Stomach smooth muscle (tissue), 2 donors: ENCODE measurements around the gene SCAF8.

Experiments used
- H3K27ac ChIP-seq: one replicate; pipeline ENCODE4 v1.7.0; 2013; ENCODE audit warnings: mild to moderate bottlenecking, low read length, inconsistent platforms
- H3K27me3 ChIP-seq, 2 donors: one replicate each; pipeline ENCODE4 v1.7.0; 2013; ENCODE audit warnings: low read length in 2 of 2; ENCODE audit not compliant: insufficient read depth in 2 of 2, control insufficient read depth in 1 of 2
- H3K36me3 ChIP-seq, 2 donors: one replicate each; pipeline ENCODE4 v1.7.0; 2013; ENCODE audit warnings: low read length in 2 of 2; ENCODE audit not compliant: control insufficient read depth in 2 of 2, insufficient read depth in 2 of 2
- H3K4me1 ChIP-seq: one replicate; pipeline ENCODE4 v1.7.0; 2013; ENCODE audit warnings: low read length; ENCODE audit not compliant: control insufficient read depth, insufficient read depth
- H3K4me3 ChIP-seq, 2 donors: one replicate each; pipeline ENCODE4 v1.7.0; 2013; ENCODE audit warnings: low read length in 2 of 2
- H3K9ac ChIP-seq, 2 donors: one replicate each; pipeline ENCODE4 v1.7.0; 2013; ENCODE audit warnings: low read length in 2 of 2, mild to moderate bottlenecking in 1 of 2
- H3K9me3 ChIP-seq, 2 donors: one replicate each; pipeline ENCODE4 v1.7.0; 2013; ENCODE audit warnings: low read length in 2 of 2; ENCODE audit not compliant: control insufficient read depth in 2 of 2
- donor health status: healthy.
- donor health status: Pancreatic carcinoma.

Gene SCAF8

DNA sequence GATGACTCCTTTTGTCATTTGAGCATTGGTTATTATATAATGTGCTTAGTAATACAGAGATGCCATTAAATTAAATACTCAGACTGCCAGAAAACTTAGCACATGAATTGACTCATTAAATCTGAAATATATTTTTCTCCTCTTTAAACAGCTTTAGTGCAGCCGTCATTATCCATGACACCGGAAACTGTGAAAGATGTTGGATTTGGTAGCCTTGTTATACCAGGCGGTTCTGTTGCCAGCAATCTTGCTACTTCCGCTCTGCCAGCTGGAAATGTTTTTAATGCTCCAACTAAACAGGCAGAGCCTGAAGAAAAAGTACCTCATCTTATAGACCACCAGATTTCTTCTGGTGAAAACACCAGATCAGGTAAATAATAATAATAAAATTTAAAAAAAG is 97.6 kb downstream of the SCAF8 start:
- H3K9me3 ChIP-seq, result no peaks in the 10 kb centered on the region
- H3K4me1 ChIP-seq, result no peaks in the 10 kb centered on the region
- no peak overlapping the region for H3K27ac ChIP-seq
- H3K36me3 ChIP-seq, result peaks cover 14 to 28% of the 10 kb centered on the region in 2 donors
- no peak overlapping the region for H3K4me3 ChIP-seq
- no peak overlapping the region for H3K9ac ChIP-seq
- no peaks in the 10 kb centered on the region for H3K27me3 ChIP-seq

DNA sequence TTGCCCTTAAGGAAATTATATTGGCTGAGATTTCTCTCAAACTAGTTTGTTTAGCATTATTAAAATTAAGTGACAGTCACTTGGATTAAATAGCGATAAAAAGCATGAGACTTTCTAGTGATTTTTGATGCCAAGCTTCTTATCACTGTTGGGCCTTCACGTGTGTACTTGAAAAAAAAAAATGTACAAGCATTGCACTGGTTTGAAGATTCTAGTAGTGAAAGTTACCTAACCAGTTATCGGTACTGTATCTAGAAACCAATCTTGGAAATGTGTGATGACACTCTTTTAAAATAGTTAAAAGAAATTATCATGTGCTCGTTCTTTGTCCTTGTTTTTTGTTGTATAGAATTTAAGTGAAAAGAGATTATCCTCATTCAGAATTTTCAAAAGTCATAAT is 102.1 kb downstream of the SCAF8 start:
- Histone ChIP-seq H3K4me1 (no peaks in the 10 kb centered on the region), H3K4me3 (no peak overlapping the region), H3K27me3 (no peaks in the 10 kb centered on the region), H3K9ac (no peak overlapping the region), H3K9me3 (no peaks in the 10 kb centered on the region), H3K27ac (no peak overlapping the region), H3K36me3 (peaks cover 14 to 16% of the 10 kb centered on the region in 2 donors)

DNA sequence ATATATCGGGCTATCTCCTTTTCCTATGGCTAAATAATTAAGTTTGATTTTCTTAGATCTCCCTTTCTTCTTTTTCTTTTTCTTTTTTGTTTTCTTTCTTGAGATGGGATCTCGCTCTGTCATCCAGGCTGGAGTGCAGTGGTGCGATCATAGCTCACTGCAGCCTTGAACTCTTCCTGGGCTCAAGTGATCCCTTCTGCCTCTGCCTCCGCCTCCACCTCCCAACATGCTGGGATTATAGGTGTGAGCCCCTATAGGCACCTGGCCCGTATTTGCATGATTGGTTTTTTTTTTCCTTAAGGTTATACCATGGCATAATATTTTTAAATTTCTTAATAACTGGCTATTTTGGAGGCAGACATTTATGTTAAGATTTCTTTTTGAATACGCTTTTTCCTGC is 106.3 kb downstream of the SCAF8 start:
- no peaks in the 10 kb centered on the region for H3K9me3 ChIP-seq
- H3K4me3 ChIP-seq, result no peak overlapping the region
- H3K27me3 ChIP-seq, result no peaks in the 10 kb centered on the region
- H3K27ac ChIP-seq, result no peak overlapping the region
- H3K36me3 ChIP-seq, result peaks cover 0 to 2% of the 10 kb centered on the region in 2 donors
- no peak overlapping the region for H3K9ac ChIP-seq
- no peaks in the 10 kb centered on the region for H3K4me1 ChIP-seq

DNA sequence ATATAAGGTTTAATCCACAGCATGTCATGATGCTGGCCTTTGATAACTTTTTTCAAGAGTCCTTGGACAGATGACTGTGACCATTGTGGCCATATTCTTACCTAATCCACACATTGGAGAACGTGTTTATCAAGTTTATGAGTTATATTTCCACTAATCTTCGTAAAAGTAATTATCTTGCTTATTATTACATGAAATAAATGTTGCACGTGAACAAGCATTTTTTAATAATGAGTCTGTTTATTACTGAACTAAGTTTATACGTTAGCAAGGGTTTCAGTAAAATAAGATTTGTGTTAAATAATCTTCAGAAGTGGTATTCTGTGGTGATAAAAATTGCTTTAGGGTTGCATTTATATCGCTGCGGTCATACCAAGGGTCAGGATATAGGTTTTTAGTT is 107.1 kb downstream of the SCAF8 start:
- Histone ChIP-seq H3K4me3 (no peak overlapping the region), H3K9me3 (no peaks in the 10 kb centered on the region), H3K36me3 (peaks cover 0 to 2% of the 10 kb centered on the region in 2 donors), H3K27ac (no peak overlapping the region), H3K4me1 (no peaks in the 10 kb centered on the region), H3K9ac (no peak overlapping the region), H3K27me3 (no peaks in the 10 kb centered on the region)

DNA sequence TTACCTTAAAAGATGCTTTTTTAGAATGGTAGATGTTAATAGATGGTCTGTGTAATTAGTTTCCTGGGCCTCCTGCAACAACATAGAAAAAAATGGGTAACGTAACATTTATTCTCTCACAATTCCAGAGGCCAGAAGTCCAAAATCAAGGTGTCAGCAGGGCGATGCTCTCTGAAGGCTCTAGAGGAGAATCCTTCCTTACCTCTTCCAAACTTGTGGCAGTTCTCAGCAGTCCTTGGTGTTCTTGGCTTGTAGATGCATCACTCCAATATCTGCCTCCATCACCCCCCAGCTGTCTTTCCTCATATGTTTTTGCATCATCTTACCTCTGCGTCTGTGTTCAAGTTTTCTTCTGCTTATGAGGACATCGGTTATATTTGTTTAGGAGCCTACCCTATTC is 107.9 kb downstream of the SCAF8 start:
- peaks cover 0 to 2% of the 10 kb centered on the region in 2 donors for H3K36me3 ChIP-seq
- H3K9me3 ChIP-seq, result no peaks in the 10 kb centered on the region
- H3K27ac ChIP-seq, result no peak overlapping the region
- no peak overlapping the region for H3K4me3 ChIP-seq
- no peaks in the 10 kb centered on the region for H3K4me1 ChIP-seq
- no peaks in the 10 kb centered on the region for H3K27me3 ChIP-seq
- H3K9ac ChIP-seq, result no peak overlapping the region

DNA sequence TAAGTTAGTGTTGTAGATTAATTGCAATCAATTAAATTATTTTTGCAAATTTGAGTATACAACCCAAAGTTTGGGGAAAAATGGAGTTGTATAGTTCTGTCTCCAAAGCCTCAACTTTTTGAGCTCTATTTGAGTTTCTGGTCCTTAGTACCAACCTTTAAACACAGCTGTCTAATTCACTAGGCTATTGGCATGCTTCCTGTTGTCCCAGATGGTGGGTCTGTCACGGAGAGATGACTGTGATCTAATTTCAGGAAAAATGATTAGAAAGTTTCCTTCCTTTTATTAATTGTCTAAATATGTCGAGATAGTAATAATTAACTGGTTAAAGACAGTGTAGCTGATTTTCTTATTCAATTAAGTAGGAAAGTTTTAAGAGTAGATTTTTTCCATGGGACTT is 109.6 kb downstream of the SCAF8 start:
- H3K4me1 ChIP-seq, result no peaks in the 10 kb centered on the region
- no peak overlapping the region for H3K4me3 ChIP-seq
- no peaks in the 10 kb centered on the region for H3K9me3 ChIP-seq
- peaks cover 0 to 2% of the 10 kb centered on the region in 2 donors for H3K36me3 ChIP-seq
- H3K27ac ChIP-seq, result no peak overlapping the region
- no peak overlapping the region for H3K9ac ChIP-seq
- no peaks in the 10 kb centered on the region for H3K27me3 ChIP-seq

DNA sequence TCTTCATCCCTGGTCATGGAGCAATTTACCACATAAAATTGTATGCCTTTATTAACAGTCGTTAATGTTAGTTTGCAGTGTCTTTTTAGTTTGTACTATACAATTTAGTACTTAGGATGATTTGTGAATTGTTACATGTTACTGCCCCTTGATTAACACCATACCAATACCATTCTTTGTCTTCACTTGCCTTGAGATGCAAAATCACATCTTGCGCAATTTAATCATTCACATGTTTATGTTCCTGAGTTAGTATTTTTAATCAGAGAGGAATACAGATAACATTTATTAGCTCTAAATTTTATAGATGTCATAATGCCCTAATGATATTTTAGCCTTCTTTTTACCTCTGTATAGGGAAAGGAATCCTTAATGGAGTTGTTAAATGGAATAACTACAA is 114.1 kb downstream of the SCAF8 start:
- H3K4me1 ChIP-seq, result no peaks in the 10 kb centered on the region
- H3K27ac ChIP-seq, result no peak overlapping the region
- no peaks in the 10 kb centered on the region for H3K27me3 ChIP-seq
- no peaks in the 10 kb centered on the region for H3K9me3 ChIP-seq
- H3K4me3 ChIP-seq, result no peak overlapping the region
- H3K36me3 ChIP-seq, result no peaks in the 10 kb centered on the region
- no peak overlapping the region for H3K9ac ChIP-seq

DNA sequence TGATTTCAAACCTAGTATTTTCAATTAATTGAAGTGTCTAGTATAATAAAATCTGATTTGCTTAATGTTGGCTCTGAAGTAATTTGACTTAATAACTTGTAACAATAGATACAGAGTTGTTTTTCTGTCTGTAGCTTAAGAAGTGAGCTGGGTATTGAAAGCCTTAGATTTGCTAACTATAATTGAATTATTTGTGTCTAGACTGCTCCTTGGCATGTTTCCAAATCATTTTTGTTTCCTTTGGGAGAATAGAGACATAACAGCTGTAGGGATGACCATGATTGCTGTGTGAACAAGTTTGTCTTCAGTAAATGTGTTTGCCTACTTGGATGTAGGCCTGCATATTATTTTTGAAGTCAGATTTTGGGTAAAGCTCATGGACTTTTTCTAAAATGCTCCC is 115.4 kb downstream of the SCAF8 start:
- Histone ChIP-seq H3K27me3 (no peaks in the 10 kb centered on the region), H3K36me3 (no peaks in the 10 kb centered on the region), H3K9me3 (no peaks in the 10 kb centered on the region), H3K9ac (no peak overlapping the region), H3K4me1 (no peaks in the 10 kb centered on the region), H3K27ac (no peak overlapping the region), H3K4me3 (no peak overlapping the region)

DNA sequence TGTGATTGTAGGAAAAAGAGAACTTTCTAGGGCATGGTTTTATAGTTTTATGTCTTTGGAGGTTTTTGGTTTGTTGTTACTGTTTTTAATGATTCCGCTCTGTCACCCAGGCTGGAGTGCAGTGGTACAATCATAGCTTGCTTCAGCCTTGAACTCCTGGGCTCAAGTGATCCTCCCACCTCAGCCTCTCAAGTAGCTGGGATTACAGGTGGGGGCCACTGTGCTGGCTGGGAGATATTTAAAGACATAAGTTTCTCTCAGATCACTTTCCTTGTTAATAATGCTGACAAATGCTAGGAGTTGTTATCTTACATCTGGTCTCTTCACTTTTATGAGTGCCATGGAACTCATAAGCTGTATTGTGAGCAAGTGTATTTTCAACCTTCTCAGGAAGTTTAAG is 116.3 kb downstream of the SCAF8 start:
- Histone ChIP-seq H3K9me3 (no peaks in the 10 kb centered on the region), H3K4me1 (no peaks in the 10 kb centered on the region), H3K27ac (no peak overlapping the region), H3K36me3 (no peaks in the 10 kb centered on the region), H3K9ac (no peak overlapping the region), H3K4me3 (no peak overlapping the region), H3K27me3 (no peaks in the 10 kb centered on the region)

DNA sequence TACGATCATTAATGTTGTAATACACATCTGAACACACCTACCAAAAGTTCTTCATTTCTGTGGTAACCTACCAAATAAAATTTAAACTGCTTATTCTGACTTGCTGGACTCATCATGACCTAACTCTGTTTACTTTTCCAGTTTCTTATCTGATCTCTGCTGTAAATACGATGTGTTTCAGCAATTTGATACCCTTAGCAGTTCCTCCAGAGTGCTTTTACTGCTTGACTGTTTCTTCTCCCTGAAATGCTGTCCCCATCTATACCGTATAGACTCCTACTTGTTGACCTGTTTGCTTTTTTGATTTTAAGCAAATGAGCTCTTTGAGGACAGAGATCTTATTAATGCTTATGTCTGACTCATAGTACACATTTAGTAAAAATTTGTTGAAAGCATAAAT is 119.5 kb downstream of the SCAF8 start:
- H3K27me3 ChIP-seq, result no peaks in the 10 kb centered on the region
- H3K27ac ChIP-seq, result no peak overlapping the region
- H3K9ac ChIP-seq, result no peak overlapping the region
- H3K4me1 ChIP-seq, result no peaks in the 10 kb centered on the region
- no peaks in the 10 kb centered on the region for H3K36me3 ChIP-seq
- no peaks in the 10 kb centered on the region for H3K9me3 ChIP-seq
- no peak overlapping the region for H3K4me3 ChIP-seq

DNA sequence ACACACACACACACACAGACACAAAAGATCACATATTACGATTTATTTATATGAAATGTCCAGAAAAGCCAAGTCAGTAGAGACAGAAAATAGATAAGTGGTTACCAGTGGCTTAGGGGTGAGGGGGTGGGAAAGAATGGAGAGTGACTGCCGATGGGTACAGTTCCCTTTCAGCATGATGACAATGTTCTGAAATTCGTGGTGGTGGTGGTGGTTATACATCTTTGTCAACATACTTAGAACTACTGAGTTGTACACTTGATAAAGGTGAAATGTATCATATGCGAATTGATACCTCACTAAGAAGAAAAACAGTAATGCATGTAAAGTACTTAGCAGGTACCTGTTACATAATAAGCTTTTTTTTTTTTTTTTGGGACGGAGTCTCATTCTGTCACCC is 124.3 kb downstream of the SCAF8 start:
- no peak overlapping the region for H3K4me3 ChIP-seq
- no peak overlapping the region for H3K27ac ChIP-seq
- no peaks in the 10 kb centered on the region for H3K9me3 ChIP-seq
- H3K36me3 ChIP-seq, result no peaks in the 10 kb centered on the region
- H3K9ac ChIP-seq, result no peak overlapping the region
- H3K27me3 ChIP-seq, result no peaks in the 10 kb centered on the region
- H3K4me1 ChIP-seq, result no peaks in the 10 kb centered on the region

DNA sequence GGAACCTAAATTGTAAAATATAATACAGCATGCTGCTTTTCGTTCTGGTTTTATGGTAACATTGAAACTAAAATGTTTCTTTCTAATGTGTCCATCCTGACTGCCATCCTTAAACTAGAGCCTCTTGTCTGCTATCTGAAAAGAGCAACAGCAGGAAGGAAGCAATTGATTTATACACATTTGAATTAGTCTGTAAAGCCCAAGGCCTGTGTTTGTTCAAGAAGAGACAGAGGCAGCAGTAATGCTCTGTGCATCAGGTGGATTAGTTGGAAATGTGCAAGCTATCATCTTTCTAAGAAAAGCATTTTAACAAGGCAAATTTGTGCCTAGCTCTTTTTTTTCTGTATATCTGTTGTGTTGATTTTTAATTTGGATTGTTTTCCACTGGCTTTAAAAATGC is 128.6 kb downstream of the SCAF8 start:
- H3K9me3 ChIP-seq, result no peaks in the 10 kb centered on the region
- no peaks in the 10 kb centered on the region for H3K36me3 ChIP-seq
- no peaks in the 10 kb centered on the region for H3K27me3 ChIP-seq

More for the DNA sequence above, 128.6 kb downstream of the SCAF8 start:
- Histone ChIP-seq H3K4me3 (no peak overlapping the region), H3K9ac (no peak overlapping the region), H3K27ac (no peak overlapping the region), H3K4me1 (no peaks in the 10 kb centered on the region)
